ENCODE results near the gene HDAC4.

HDAC4 gene

DNA sequence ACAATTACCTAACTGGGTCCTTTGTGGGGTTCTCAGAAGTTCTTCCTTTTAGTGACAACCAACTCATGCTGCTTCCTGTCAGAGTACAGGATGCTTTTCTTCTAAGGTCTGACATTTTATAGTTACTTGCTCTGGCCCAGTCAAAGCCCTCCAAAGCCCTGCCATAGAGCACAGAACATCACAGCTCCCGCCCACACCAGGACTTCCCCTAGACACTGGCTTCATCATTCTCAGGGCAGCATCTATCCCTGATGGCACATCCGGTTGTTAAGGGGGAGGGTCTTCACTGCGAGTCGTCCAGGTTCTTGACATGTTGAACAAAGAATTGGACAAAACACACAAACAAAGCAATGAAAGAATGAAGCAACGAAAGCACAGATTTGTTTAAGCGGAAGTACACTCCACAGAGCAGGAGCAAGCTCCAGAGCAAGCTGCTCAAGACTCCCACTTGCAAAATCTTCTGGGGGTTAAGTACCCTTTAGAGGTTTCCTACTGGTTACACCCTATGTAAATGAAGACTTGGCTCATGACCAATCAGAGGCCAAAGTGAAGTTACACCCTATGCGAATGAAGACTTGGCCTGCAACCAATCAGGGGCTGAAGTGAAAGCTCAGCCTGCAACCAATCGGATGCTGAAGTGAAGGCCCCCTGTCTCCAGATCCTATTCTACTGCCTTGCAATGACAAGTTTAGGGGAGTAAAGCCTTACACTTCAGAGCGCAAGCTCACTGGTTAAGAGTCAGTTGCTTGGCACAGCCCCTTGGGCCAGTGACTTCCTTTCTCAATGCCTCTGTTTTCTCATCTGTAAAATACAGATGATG lies 79.0 kb downstream of the HDAC4 start:
- peak; percentile 59 for DNase-seq

DNA sequence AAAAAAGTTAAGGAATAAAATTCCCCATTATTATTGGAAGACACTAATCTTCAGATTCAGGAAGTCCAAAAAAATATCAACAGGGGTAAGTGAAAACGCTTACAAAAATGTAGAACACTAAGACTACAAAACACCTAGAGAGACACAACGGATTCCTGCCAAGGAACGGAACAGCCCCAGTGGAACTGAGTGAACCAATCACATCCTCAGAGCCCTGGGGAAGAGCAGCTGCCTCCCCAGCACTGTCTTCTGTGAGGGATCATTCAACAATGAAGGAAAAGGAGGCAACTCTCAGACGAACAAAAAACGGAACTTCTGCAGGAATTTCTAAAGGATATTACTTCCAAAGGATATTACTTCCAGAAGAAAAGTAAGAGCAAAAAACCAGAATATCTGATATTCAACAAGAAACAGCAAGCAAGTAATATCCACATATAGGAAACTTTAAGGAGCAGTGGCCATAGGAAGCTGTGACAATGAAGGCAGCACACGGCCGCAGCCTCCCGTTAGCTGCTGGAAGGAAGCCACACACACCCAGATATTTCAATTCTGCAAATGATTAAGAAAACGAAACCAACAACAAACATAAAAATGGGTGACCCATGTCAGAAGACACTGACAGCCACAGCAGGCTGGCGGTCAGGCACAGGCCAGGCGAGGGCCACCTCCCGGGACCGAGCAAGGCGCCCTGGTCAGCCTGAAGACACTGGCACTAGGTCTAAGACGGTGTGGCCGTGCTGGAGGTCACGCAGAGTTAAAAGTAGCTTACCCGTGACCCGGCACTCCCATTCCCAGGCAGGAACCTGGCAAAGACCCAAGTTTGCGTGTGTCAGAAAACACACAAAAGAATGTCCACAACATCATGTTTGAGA lies 81.8 kb downstream of the HDAC4 start:
- DNase-seq: peak; percentile 12

DNA sequence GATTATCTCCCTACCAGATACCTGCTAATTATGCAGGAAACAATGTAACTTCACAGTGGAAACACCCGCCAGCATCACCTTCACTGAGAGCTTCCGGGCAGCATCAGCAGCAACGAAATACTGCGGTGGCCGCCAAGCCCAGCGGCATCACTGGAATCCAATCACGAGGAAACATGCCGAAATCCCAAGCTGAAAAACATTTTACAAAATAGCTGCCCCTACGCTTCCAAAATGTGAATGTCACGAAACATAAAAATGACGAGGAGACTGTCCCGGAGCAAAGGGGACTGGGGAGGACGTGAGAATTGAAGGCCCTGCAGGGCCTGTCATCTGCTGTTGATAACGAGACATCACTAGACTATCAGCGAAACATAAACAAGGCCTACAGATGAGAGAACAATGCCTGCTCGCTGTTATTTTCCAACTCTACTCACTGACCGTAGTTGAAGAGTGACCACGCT lies 82.6 kb downstream of the HDAC4 start:
- no peak for DNase-seq

DNA sequence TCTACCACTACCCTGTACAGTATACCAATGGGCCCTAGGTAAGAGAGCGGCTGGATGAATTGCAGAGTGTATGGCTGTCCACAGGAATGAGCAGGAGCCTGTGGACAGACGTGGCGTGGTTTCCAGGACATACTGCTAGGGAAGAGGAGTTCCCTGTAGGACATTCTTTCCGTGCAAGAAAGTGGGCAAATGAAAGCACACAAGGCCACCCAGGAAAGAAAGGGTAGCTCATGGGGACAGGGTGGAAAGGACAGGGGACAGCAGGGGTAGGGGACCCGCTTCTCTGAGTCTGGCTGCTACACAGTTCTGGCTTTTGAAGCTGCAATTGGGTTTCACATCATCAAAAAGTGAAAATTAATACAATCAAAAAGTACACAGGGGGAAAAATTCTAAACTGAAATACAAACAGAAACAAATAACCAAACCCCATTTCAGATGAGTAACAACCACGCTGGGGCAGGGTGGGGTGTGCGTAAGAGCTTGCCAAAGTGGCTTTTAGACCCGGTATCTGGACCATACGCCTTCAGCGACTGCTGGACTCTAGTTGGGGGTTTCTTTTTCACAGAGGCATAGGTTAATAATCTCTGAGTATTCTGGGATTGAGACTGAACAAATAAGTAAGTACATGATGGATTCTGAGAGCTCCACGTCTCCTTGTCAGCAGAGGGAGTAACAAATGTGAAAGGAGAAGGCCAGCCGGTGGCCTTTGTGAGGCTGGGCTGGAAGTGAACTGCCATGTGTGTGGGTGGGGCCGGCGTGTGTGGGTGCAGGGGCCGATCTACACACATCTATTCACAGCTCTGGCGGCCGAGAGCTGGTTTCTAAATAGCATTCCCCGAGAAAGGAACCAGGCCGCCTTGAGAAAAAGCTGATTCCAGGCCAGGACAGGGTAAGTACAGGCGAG lies 84.0 kb downstream of the HDAC4 start:
- no peak for DNase-seq

DNA sequence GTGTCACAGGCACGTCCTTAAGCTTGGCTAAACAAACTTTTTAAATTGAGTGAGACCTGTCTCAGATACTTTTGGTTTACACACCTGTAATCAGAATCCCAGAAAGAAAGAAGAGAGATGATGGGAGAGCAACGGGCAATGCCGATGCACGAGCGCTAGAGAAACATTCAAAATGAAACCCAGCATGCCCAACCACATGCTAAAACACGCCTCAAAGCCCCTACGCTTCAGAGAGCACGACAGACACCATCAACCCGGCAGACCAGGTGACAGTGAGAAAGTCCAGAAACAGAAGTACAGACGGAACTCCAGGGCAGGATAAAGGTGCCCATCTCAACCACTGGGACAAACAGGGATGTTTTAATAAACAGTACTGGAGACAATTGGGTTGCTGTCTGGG lies 85.5 kb downstream of the HDAC4 start:
- no peak for DNase-seq

DNA sequence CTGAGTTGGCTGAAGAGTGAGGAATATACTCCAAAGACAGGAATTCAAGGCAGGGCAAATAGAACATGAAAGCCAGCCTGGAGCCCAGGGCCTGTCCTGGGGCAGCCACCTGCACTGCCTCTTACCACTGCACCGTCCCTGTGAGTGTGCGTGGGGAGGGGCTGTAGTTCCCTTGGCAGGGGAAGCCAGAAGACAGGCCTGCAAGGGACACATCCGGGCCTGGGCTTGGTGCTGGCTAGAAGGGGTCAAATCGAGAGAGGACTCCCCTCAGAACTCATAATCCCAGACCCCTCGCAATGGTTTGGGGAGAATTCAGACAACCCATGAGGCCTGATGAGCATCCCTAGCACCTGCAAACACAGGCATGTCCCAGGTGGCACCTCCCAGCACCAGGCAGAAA lies 87.0 kb downstream of the HDAC4 start:
- no peak for DNase-seq

DNA sequence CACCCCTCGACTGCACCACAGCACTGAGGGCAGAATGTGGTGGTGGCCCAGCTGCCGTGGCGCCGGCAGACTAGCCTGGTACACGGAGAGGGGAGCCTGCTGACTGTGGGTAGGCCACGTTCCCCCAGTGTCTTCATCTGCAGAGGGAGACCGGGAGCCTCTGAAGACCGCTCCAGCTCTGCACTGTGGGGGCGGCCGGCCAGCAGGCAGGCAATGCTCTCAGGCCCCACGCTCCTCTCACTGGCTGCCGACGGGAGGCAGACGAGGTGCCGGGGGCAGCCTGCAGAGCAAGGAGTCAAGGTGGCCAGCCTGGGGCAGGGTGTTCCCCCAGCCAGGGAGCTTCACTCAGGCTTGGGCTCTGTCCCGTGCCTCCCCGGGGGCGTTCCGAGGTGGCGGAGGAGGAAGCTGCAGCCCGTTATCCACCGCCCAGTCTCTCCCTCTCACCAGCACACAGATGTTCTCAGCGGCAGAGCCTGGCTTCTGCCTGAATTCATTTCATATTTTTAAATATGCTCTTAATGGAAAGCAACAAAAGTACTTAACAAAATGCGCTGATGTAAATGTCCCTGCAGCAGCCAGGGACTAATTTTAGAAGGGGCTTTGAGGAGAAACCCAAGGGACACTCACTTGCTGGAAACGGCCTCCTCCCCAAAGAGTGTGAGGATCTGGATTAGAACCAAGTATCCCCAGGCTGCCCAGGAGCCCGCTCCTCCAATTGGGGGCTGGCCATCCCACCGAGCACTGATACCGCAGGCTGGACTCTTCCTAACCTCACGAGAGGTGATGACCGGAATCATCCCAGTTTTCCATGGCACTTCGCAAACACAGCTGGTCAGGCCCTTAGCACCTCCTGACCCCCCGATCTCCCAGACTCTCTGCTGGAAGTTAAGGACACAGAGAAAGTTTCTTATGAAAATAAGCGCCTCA lies 87.8 kb downstream of the HDAC4 start:
- DNase-seq: no peak

DNA sequence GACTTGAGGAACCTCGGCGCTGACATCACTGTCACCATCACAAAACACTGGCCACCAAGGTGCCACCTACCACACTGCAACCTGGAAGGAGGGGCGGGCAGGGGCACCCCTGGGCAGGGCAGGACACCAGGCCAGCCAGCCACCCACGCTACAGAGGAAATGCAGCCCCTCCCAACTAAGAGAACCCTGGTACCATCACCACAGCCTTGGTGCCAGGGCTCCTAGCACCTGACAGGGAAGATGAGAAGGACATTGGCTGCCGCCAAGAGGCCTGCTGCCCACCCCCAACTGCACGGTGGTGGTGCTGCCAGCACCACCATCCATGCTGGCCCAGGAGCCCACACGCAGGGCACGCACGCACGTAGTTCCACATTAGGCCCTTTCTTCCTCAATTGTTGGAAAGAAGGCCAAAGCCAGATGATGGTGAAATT lies 88.7 kb downstream of the HDAC4 start:
- DNase-seq: no peak

DNA sequence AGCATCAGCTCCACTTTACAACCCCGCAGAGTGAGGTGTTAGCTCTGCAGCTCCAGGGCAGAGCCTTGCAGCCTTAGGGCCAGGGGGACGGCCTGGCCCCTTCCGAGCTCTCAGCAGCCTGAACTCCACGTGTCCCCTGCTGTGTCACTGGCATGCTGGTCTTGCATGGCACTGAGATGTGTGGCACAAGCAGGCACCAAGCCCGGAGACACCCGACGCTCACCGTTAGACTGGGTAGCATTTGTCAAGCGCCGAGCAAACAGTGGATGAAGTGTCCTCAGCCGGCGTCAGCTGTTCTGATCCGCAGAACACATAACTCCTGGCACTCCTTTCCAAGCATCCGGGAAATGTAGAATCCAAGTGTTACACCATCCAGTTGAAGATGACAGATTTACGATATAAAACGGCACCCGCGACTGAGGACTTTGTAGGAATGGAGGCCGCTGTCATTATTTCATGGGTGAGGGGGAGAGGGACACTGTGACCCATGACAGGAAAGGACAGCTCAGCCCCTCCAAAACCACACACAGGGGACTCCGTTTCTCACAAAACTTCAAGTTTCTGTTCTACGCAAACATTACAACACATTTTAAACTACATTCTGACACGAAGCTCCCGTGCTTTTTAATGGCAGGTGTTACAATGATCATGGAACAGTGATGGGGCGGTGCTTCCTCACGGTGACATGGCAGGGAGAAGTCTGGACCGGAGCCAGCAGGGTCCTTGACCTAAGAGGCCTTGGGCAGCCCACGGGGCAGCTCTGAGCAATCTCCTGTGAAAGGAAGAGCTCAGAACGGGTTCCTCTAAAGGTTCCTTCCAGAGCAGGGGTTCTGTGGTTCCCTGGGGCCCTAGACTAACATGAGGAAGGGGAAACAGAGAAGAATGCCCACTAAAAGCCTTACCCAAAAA lies 89.4 kb downstream of the HDAC4 start:
- no peak for DNase-seq

DNA sequence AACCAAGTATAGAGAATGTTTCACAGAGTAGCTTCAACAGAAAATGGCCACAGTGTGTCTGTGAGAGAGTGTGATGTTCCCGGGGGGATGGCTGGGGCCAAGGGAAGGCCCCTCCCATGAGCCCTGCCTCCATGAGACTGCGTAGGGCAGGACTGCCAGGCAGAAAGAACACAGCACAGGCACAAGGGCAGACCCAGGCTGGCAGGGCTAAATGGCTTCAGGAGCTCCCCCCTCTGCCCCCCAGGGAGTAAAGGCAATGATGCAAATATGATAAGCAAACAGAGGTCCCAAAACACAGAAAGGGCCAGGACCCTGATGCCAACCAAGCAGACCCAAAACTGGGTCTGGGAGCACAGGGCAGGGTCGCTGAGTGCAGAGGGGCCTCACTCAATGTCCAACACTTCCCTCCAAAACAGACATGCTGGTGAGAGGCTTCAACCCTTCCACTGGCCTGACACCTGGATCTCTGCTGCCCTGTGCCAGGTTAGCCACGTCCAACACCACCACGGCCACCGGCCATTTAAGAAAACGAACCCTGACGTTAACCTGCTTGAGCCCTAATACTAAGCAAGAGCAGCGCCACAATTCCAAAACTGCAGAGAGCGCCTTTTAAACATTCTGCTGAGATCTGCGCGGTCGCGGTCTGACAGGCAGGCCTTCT lies 90.3 kb downstream of the HDAC4 start:
- no peak for DNase-seq

DNA sequence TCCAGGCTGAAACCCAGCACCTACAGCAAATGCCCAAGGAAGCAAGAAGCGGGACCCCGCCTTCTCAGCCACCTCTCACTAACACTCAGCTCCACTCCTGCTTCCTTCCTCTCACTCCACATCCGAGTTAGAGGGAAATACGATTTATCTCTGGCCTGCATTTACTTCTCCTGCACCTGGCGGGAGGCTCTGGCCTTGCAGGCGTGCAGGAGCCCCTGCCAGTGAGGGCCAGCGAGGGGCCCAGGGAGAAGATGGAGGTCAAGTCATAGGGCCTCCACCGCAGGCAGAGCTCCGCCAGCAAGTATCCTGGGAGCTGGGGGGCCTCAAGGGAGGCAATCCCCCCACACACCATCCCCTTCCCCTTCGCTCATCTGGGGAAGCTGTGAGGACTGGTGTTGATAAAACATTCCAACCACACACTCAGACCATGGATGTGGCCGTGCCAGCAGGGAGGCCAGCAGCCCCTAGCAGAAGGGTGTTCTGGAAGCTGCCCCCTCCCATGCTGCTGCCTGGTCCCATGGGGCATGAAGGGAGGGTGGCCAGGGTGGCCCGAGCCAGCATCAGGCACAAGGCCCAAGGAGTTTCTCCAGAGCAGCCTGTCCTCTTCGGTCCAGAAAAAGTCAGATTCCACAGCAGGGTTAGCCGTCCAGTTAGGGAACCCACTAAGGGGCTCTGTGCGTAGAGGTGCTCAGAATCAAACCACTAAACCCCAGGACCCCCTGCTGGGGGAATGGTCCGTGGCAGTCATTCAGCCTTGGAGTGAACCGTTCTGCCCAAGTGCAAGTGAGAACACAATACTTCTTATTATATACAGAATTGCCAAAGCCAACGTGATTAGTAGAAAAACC lies 91.2 kb downstream of the HDAC4 start:
- no peak for DNase-seq

DNA sequence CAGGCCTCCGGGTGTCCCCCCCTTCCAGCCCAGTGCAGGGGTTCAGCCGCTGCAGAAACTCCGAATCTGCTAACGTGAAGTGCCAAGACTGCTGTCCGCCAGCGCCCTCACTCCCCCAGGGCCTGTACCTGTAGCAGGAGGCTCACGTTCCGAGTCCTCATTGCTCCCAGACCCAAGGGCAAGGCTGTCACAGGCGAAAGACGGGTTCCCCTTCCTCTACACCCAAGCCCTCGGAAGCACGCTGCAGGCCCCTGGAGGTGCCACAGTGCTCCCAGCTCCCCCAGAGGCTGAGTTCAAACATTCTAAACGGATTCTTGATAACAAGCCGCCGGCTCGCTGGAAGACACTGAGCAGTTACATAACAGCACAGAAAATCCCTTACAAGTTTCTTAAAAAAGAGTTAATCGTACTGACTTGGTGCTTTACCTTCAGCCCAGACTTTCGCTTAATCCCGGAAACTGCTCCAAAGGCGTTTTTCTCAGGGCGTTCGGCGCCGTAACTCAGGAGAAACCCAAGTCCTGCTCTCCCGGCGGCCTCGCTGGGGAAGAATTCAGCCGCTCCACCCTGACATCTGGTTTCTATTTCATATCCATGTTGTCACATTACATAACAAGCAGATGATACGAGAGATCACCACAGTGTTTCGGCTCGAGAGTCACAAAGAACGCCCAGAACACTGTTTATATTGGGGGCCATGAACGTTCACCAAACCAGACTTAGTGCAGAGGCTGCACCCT lies 92.0 kb downstream of the HDAC4 start:
- no peak for DNase-seq

DNA sequence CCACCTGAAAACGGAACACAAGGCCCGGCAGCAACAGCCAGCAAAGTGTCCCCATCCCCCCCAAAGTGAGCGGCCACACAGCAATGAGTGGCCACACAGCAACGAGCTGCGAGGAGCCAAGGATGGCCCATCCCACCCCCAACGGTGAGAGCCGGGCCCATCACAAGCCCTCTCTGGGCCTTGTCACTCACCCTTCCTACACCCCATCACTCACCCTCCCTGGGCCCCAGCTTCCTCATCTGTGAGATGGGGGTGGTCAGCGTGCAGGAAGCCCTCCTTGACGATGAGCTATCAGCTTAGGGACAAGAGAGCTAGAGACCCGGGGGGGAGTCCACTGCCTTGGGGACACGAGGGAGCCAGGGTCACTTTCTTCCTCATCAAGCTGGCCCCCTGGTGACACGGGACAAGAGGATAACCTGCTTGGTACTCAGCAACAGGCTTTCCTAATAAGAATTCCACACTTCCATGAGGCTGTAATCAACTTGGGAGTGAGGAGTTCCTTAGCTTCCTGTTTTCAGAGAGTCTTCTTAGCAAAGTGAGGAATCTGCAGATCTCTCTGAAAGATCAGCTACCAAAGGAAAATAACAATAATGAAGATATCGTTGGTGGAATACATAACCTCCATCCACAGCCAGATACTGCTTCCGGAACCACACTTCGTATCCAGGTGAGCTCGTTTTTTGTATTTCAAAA lies 92.8 kb downstream of the HDAC4 start:
- DNase-seq: no peak

DNA sequence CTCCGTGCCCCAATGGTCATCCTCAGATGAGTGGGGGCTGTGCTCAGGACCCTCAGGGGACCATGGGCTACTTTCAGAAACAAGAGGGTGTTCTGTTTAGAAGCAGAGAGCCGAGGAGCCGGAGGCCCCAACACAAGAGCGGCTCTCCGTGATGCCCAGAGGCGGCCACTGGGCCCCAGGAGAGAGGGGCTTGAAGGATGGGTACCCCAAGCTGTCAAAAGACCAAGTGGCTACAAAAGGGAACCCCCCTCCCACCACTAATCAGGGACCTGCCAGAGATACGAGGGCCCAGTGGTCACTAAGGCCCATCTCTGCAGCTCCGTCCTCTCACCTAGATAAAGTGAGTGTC lies 93.6 kb downstream of the HDAC4 start:
- no peak for DNase-seq

DNA sequence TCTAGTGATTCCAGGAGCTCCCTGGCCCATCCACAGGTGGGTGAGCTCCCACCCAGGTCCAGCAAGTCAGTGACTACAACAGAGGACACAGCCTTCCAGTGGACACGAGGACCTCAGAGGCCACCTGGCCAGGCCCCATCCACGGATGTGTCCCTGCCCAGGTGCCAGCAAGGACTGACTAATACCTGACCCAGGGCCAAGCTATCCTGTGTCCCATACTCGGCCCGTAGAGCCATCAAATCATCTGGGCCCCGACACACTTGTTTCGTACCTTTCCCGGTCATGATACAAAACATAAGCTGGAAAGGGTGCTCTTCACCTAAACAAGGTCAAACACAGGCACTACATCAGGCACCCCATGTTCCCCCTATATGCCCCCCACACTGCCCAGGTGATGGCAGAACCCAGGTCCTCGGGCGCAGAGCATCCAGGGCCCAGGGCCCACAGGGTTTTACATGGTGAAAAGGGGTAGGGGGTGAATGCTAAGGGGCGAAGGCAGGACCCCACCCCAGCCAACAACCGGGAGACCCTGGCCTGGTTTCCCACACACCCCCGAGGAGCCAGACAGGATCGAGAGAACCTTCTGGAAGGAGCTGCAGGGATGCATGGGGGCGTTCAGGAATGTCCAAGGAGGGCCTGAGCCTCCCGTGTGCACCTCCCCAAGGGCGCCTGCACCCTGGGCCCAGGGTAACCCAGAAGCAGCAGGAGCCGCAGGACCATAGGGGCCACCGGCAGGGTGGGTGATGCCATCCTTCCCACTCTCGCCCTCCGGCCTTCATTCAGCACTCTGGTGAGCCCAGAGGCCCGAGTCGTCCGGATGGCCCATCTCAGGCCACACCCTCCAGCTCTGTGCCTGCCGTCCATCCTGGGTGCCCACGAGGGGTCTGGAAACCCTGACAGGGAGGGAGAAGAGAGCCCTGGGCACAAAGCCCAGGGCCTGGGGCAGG lies 94.3 kb downstream of the HDAC4 start:
- no peak for DNase-seq

DNA sequence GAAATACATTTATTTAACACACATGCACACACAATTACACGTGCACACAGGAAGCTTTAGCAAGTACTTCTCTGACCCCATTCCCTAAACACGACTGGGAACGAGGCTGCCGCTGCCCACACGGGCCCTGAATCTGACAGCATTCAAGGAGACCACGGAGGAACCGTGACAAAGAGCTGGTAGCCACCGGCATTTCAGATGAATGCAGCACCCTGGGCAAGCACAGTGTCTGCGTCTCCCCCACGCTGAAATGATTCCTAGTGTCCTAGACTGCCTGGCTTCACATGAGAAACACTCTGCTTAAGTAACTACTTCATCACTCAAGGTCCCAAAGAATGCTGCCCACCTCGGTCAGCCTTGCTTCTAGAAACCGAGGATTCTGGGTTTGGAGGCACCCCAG lies 95.0 kb downstream of the HDAC4 start:
- no peak for DNase-seq

DNA sequence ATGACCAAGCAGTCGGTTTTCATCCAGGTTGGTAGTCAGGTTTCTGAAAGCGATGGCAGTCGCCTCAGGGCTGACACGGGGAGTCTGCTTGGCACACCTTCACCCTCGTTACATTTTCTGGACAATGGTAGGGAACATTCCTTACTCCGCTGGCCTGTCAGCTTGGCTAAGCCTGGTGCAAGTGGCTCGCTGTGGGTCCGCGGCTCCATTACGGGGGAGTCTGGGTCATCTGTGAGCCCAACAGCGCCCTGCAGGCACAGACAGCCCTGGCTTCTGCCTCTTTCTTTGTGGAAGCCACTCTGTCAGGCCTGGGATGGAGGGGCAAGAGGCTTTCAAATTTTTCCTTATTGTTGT lies 95.6 kb downstream of the HDAC4 start:
- DNase-seq: no peak
